Breast epithelium (tissue), 4 donors: ENCODE data around the gene RASA3. TPM values are rescaled to one million over a fixed set of nuclear protein-coding genes. Genes with fewer than 3 reads are reported as not detected.
A peak's percentile ranks its signal among the peaks of the same experiment; 100 is the strongest.

Experiments
- DNase-seq, 2 donors: peaks; one replicate each; pipeline ENCODE4 v3.0.0-alpha.2; 2019; ENCODE audit warnings: low spot score in 2 of 2
- H3K27ac ChIP-seq, 2 donors: fragments of 200-600 bp; sonication (generic) in 1 of 2; one replicate each; pipeline ENCODE4 v1.5.1; 2016 to 2019; ENCODE audit warnings: mild to moderate bottlenecking in 1 of 2
- H3K27me3 ChIP-seq, 2 donors: fragments of 200-600 bp; sonication (generic) in 1 of 2; one replicate each; pipeline versions ENCODE4 v1.5.1 to v1.6.0; 2017 to 2019; ENCODE audit warnings: control low read depth in 1 of 2, mild to moderate bottlenecking in 1 of 2
- H3K36me3 ChIP-seq: fragments of 200-600 bp; one replicate; pipeline ENCODE4 v1.5.1; 2019
- H3K4me1 ChIP-seq, 2 donors: fragments of 200-600 bp; sonication (generic); one replicate each; pipeline ENCODE4 v1.5.1; 2016 to 2019; ENCODE audit warnings: control low read depth in 1 of 2
- H3K4me3 ChIP-seq, 3 donors: fragments of 200-600 bp; sonication (generic); 1 replicate in 2 of 3; 2 replicates in 1 of 3; pipeline ENCODE4 v1.5.1; 2016 to 2019; ENCODE audit warnings: mild to moderate bottlenecking in 3 of 3, moderate library complexity in 2 of 3
- H3K9me3 ChIP-seq, 2 donors: fragments of 200-600 bp; sonication (generic) in 1 of 2; one replicate each; pipeline ENCODE4 v1.5.1; 2016 to 2019; ENCODE audit warnings: control low read depth in 1 of 2
- POLR2A ChIP-seq: fragments of 450-650 bp; IDR thresholded peaks from one replicate; pipeline ENCODE4 v1.6.1; 2016; ENCODE audit warnings: antibody characterized with exemption, mild to moderate bottlenecking, moderate library complexity
- POLR2AphosphoS5 ChIP-seq, 3 donors: sonication (generic); formaldehyde crosslinking; IDR thresholded peaks; one replicate each; pipeline ENCODE4 v1.6.1; 2017; ENCODE audit warnings: antibody characterized with exemption in 3 of 3
- intact Hi-C: fragments of 100-400 bp; cut with DNase I; formaldehyde crosslinking; loops from one replicate; pipeline ENCODE4 v1.15.1; 2023; ENCODE audit warnings: low total_unique reads
- total RNA-seq, 3 donors: library from RNA; depleted of rRNA; stranded (reverse); fragments of >200 nt; gene quantifications; one replicate each; pipeline ENCODE4 v1.1.0, GENCODE V29; 2016
- TF ChIP-seq, protein P1 (sequence below), 3 donors: fragments of 450-650 bp; IDR thresholded peaks; one replicate each; pipeline ENCODE4 v1.5.1; 2016 to 2017; ENCODE audit warnings: antibody characterized with exemption in 3 of 3, mild to moderate bottlenecking in 3 of 3, moderate library complexity in 3 of 3

The RASA3 gene
- total RNA-seq, 3 donors from 2014 or later = 14.2 to 54.9 (median 31.5) TPM

DNA sequence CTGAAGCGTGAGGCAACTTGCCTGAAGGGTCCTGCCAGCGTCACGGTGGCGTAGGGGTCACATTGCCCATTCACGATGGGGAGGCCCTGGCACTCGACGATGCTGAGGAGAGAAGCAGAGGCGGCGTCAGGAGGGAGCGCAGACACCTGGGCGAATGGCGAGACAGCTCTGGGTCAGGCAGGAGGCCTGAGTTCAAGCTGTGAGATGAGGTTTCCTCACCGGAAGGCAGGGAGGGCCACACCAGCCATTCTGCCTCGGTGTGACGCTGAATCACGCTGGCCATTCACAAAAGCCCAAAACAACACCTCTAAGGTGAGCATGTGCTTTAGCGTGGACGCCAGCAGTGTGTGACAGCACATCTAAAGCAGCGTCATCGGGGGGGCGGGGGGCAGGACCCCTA is 104.6 kb downstream of the RASA3 start:
- no peak for DNase-seq
- Histone ChIP-seq H3K36me3 (no peaks in the 10 kb centered on the region), H3K27ac (no peak overlapping the region), H3K9me3 (no peaks in the 10 kb centered on the region), H3K27me3 (no peaks in the 10 kb centered on the region), H3K4me1 (no peaks in the 10 kb centered on the region), H3K4me3 (no peak overlapping the region)
- TF ChIP-seq, protein P1, sequence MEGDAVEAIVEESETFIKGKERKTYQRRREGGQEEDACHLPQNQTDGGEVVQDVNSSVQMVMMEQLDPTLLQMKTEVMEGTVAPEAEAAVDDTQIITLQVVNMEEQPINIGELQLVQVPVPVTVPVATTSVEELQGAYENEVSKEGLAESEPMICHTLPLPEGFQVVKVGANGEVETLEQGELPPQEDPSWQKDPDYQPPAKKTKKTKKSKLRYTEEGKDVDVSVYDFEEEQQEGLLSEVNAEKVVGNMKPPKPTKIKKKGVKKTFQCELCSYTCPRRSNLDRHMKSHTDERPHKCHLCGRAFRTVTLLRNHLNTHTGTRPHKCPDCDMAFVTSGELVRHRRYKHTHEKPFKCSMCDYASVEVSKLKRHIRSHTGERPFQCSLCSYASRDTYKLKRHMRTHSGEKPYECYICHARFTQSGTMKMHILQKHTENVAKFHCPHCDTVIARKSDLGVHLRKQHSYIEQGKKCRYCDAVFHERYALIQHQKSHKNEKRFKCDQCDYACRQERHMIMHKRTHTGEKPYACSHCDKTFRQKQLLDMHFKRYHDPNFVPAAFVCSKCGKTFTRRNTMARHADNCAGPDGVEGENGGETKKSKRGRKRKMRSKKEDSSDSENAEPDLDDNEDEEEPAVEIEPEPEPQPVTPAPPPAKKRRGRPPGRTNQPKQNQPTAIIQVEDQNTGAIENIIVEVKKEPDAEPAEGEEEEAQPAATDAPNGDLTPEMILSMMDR (IDR thresholded peaks at IDR 0.05) = no peak
- TF ChIP-seq POLR2AphosphoS5 (IDR thresholded peaks at IDR 0.05) (no peak), POLR2A (no peak)
- intact Hi-C loops = loop anchor here (5.0 kb wide), 1 partner anchor 761 kb away; no protein-coding TSS in a partner anchor

GRCh38 chr13:114027046-114027715 is 105.2 kb downstream of the RASA3 start:
- Histone ChIP-seq H3K4me3 (no peak overlapping the region), H3K36me3 (no peaks in the 10 kb centered on the region), H3K27ac (peak overlapping the region in 1 of 2 donors; percentile 20), H3K27me3 (no peaks in the 10 kb centered on the region), H3K9me3 (no peaks in the 10 kb centered on the region), H3K4me1 (no peaks in the 10 kb centered on the region)
- intact Hi-C loops = loop anchor here (5.0 kb wide), 1 partner anchor 760 kb away; no protein-coding TSS in a partner anchor
- TF ChIP-seq, protein P1 (IDR thresholded peaks at IDR 0.05) = no peak
- DNase-seq = no peak

- H3K4me3 ChIP-seq = no peak overlapping the region
- H3K36me3 ChIP-seq = no peaks in the 10 kb centered on the region
- DNase-seq = no peak
- H3K4me1 ChIP-seq = no peaks in the 10 kb centered on the region
- no peaks in the 10 kb centered on the region for H3K9me3 ChIP-seq
- no peaks in the 10 kb centered on the region for H3K27me3 ChIP-seq
- intact Hi-C loops = loop anchor here (5.0 kb wide), 1 partner anchor 759 kb away; no protein-coding TSS in a partner anchor
- peak overlapping the region in 1 of 2 donors; percentile 20 for H3K27ac ChIP-seq
- TF ChIP-seq POLR2AphosphoS5 (IDR thresholded peaks at IDR 0.05) (no peak), POLR2A (no peak)
- TF ChIP-seq, protein P1 (IDR thresholded peaks at IDR 0.05) = no peak
These were observed 105.9 kb downstream of the RASA3 start for GRCh38 chr13:114026481-114026880.

DNA sequence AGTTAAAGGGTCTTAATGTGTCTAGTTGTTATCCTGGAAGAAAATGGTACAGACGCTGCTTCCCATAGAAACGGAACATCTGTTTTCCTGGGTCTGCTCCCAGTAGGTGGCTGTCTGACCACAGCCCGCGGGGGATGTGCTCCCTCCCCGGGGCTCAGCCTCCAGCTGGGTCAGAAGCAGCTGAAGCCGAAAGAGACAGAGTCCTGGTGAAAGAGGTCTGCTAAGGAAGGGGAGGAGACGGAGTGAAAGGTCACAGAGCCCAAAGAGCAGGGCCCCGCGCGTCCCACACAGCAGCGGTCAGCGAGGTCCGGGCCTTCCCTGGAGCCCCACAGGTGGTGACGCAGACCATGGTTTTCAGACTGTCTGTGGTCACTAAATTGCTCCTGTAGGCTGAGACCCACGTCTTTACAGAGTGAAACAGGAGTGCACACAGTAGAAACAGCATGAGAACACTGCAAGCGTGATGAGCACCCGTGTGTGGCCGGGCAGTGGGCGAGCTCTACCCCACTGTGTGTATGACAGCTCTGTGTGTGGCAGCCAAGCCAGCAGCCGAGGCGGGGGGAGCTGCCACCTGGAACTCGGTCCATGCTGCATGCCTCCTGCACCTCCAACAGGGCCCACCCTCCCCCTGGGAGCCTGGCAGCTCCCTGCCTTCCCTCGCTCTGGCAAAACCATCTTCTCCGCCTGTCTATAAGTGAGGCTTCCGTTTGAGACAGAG is 106.5 kb downstream of the RASA3 start:
- H3K36me3 ChIP-seq = no peaks in the 10 kb centered on the region

More for the DNA sequence above, 106.5 kb downstream of the RASA3 start:
- TF ChIP-seq POLR2A (no peak), POLR2AphosphoS5 (IDR thresholded peaks at IDR 0.05) (no peak)
- TF ChIP-seq, protein P1 (IDR thresholded peaks at IDR 0.05) = no peak
- no peaks in the 10 kb centered on the region for H3K4me1 ChIP-seq
- H3K27ac ChIP-seq = peak overlapping the region in 1 of 2 donors; percentile 20
- no peak overlapping the region for H3K4me3 ChIP-seq
- intact Hi-C loops = loop anchor here (5.0 kb wide), 1 partner anchor 759 kb away; no protein-coding TSS in a partner anchor
- H3K9me3 ChIP-seq = no peaks in the 10 kb centered on the region
- no peaks in the 10 kb centered on the region for H3K27me3 ChIP-seq
- DNase-seq = no peak
